NCI-H69 (cell line): ENCODE data around the gene FAAP20.
"Not testable (repeated sequence)": the region's sequence is repeated elsewhere in the genome, so short reads cannot be mapped to it uniquely, and the experiment has no call there.

Experiments used
- DNase-seq: peaks from one replicate; lab custom pipeline; 2025; lab: John Stamatoyannopoulos, UW

FAAP20 gene

GRCh38 chr1:2156866-2157265 is 37.7 kb downstream of the FAAP20 start:
- DNase-seq: no peak

GRCh38 chr1:2155788-2156187 is 38.8 kb downstream of the FAAP20 start:
- no peak for DNase-seq

DNA sequence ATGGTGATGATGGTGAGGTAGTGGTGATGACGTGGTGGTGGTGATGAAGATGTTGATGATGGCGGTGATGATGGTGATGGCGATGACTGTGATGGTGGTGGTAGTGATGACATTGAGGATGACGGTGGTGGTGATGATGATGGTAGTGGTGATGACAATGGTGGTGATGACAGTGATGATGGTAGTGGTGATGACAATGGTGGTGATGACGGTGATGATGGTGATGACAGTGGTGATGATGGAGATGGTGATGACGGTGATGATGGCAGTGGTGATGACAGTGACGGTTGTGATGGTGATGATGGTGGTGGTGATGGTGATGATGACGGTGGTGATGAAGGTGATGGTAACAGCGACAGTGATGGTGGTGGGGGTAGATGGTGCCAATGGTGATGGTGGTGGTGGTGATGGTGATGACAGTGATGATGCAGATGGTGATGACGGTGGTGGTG is 39.4 kb downstream of the FAAP20 start:
- DNase-seq: no peak

- DNase-seq: no peak
Measured at GRCh38 chr1:2154022-2154421, 40.5 kb downstream of the FAAP20 start.

DNA sequence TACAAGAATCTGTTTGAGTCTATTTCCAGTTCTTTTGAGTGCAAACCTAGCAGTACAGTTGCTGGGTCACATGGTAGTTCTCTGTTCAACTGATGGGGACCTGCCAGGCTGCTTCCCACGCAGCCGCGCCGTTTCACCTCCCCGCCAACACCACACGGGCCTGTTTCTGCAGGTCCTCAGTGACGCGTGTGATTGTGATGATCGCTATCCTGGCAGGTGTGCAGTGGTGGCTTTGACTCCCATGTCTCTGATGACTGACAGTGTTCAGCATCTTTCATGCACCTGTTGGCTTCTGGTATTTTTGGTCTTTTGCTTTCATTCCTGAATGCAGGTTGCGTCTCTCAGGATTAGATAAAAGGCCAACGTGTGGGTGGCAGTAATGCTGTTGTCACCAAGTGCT is 41.6 kb downstream of the FAAP20 start:
- DNase-seq: no peak

GRCh38 chr1:2151911-2152310 is 42.7 kb downstream of the FAAP20 start:
- DNase-seq: no peak

DNA sequence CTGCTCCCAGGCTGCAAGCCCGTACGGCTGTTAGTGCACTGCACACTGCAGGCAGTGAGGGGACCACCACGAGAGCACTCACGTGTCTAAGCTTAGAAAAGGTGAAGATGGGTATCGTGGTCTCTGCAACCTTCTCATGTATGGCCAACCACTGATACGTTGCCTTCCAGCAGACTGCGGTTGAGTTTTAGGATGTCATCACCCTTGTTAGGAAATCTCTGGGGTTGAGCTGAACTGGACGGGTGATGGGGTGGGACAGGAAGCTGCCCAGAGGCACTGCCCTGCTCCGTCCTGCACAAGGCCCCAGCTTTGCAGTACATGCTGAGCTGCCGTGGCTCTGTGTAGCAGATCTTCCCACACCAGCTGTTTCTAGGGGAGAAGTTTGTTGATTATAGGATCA is 43.3 kb downstream of the FAAP20 start:
- no peak for DNase-seq

DNA sequence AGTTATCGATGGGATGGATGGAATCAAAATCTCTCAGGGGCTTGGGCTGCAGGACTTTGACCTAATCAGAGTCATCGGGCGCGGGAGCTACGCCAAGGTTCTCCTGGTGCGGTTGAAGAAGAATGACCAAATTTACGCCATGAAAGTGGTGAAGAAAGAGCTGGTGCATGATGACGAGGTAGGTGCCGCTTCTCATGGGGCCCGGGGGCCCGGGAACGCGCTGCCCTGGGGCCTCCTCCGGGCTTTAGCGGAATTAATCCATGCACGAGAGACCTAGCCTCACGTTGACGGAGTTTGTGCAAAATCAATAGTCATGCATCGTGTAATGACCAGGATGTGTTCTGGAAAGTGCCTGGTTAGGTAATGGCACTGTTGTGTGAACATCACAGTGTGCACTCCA is 43.8 kb downstream of the FAAP20 start:
- DNase-seq: no peak

- no peak for DNase-seq
Measured at GRCh38 chr1:2148691-2149090, 45.9 kb downstream of the FAAP20 start.

DNA sequence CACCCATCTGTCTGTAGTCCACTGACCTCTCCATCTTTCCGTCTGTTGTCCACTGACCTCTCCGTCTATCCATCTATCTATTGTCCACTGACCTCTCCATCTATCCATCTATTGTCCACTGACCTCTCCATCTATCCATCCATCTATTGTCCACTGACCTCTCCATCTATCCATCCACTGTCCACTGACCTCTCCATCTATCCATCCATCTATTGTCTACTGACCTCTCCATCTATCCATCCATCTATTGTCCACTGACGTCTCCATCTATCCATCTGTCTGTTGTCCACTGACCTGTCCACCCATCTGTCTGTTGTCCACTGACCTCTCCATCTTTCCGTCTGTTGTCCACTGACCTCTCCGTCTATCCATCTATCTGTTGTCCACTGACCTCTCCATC is 46.7 kb downstream of the FAAP20 start:
- DNase-seq: not testable (repeated sequence)

- DNase-seq: no peak
Measured at GRCh38 chr1:2146836-2147517, 47.6 kb downstream of the FAAP20 start.

GRCh38 chr1:2145946-2146835 is 48.4 kb downstream of the FAAP20 start:
- DNase-seq: no peak

GRCh38 chr1:2144501-2145090 is 50.0 kb downstream of the FAAP20 start:
- no peak for DNase-seq

GRCh38 chr1:2143814-2144500 is 50.6 kb downstream of the FAAP20 start:
- DNase-seq: no peak

GRCh38 chr1:2141025-2141424 is 53.5 kb downstream of the FAAP20 start:
- DNase-seq: no peak
